HepG2 (cell line): ENCODE results near the gene CCNYL1. TPM values are rescaled to one million over a fixed set of nuclear protein-coding genes. Genes with fewer than 3 reads are reported as not detected.

Experiments used
- EHMT2 ChIP-seq: fragments of 200-600 bp; sonication (generic); IDR thresholded peaks from 2 replicates; pipeline ENCODE4 v1.7.0; 2017; ENCODE audit warnings: antibody characterized with exemption, low read depth, low read length, borderline replicate concordance
- ELF4 ChIP-seq: sonication (generic); formaldehyde crosslinking; IDR thresholded peaks from 2 replicates; pipeline ENCODE4 v1.5.0; 2020; ENCODE audit warnings: missing genetic modification reagents, mild to moderate bottlenecking, moderate library complexity, borderline replicate concordance
- HOXD1 ChIP-seq: sonication (generic); formaldehyde crosslinking; IDR thresholded peaks from 2 replicates; pipeline ENCODE4 v1.5.0; 2020; ENCODE audit warnings: missing genetic modification reagents
- MLLT10 ChIP-seq: sonication (generic); formaldehyde crosslinking; IDR thresholded peaks from 2 replicates; pipeline ENCODE4 v1.4.0; 2020; ENCODE audit warnings: missing genetic modification reagents
- MXI1 ChIP-seq: IDR thresholded peaks from 3 replicates; pipeline ENCODE4 v1.6.1; 2012; ENCODE audit warnings: low read depth, low read length, inconsistent platforms, borderline replicate concordance
- NR2C2 ChIP-seq: sonication (generic); formaldehyde crosslinking; IDR thresholded peaks from 2 replicates; pipeline ENCODE4 v1.4.0; 2020; ENCODE audit warnings: missing genetic modification reagents, mild to moderate bottlenecking, moderate library complexity, borderline replicate concordance
- NR2F6 ChIP-seq, 2 experiments: IDR thresholded peaks; 2 replicates each; pipeline ENCODE4 v1.6.1; 2016; ENCODE audit warnings: antibody characterized with exemption in 1 of 2, mild to moderate bottlenecking in 1 of 2
- PBX2 ChIP-seq: IDR thresholded peaks from 2 replicates; pipeline ENCODE4 v1.6.1; 2016; ENCODE audit warnings: control low read depth
- SIN3B ChIP-seq: fragments of 150-350 bp; IDR thresholded peaks from 2 replicates; pipeline ENCODE4 v1.6.1; 2014; ENCODE audit warnings: low read length
- SIX4 ChIP-seq: sonication (generic); formaldehyde crosslinking; IDR thresholded peaks from 2 replicates; pipeline ENCODE4 v1.4.0; 2020; ENCODE audit warnings: missing genetic modification reagents
- SRSF1 ChIP-seq: fragments of 200-400 bp; formaldehyde crosslinking; optimal IDR thresholded peaks from 2 replicates; pipeline ENCODE3; 2017; ENCODE audit warnings: mild to moderate bottlenecking, low read depth, low read length, moderate library complexity
- TCF12 ChIP-seq, 2 experiments: fragments of 450-650 bp in 1 of 2; sonication (generic) in 1 of 2; formaldehyde crosslinking in 1 of 2; IDR thresholded peaks; 2 replicates each; pipeline versions ENCODE4 v1.6.1 to v1.8.0; 2017 to 2022; ENCODE audit warnings: antibody characterized with exemption in 1 of 2, mild to moderate bottlenecking in 1 of 2, missing genetic modification reagents in 1 of 2, moderate library complexity in 1 of 2
- ZBTB20 ChIP-seq: sonication (generic); formaldehyde crosslinking; IDR thresholded peaks from 2 replicates; pipeline ENCODE4 v1.8.1; 2023; ENCODE audit warnings: missing genetic modification reagents, low read depth, mild to moderate bottlenecking, borderline replicate concordance
- ZNF18 ChIP-seq: sonication (generic); formaldehyde crosslinking; IDR thresholded peaks from 2 replicates; pipeline ENCODE4 v1.8.0; 2022; ENCODE audit warnings: mild to moderate bottlenecking, missing genetic modification reagents; ENCODE audit not compliant: insufficient replicate concordance
- ZNF263 ChIP-seq: sonication (generic); formaldehyde crosslinking; IDR thresholded peaks from 2 replicates; pipeline ENCODE4 v1.4.0; 2020; ENCODE audit warnings: missing genetic modification reagents
- ZNF354B ChIP-seq: sonication (generic); formaldehyde crosslinking; IDR thresholded peaks from 2 replicates; pipeline ENCODE4 v1.8.0; 2022; ENCODE audit warnings: mild to moderate bottlenecking, missing genetic modification reagents
- ZNF414 ChIP-seq: sonication (generic); formaldehyde crosslinking; IDR thresholded peaks from 2 replicates; pipeline ENCODE4 v1.5.0; 2020; ENCODE audit warnings: missing genetic modification reagents
- ZNF451 ChIP-seq: sonication (generic); formaldehyde crosslinking; IDR thresholded peaks from 2 replicates; pipeline ENCODE4 v1.5.0; 2020; ENCODE audit warnings: mild to moderate bottlenecking, missing genetic modification reagents
- ZNF556 ChIP-seq: sonication (generic); formaldehyde crosslinking; IDR thresholded peaks from 2 replicates; pipeline ENCODE4 v1.4.0; 2020; ENCODE audit warnings: mild to moderate bottlenecking, missing genetic modification reagents, borderline replicate concordance
- ZNF597 ChIP-seq: sonication (generic); formaldehyde crosslinking; IDR thresholded peaks from 2 replicates; pipeline ENCODE4 v1.5.0; 2020; ENCODE audit warnings: missing genetic modification reagents
- ZNF652 ChIP-seq: IDR thresholded peaks from 2 replicates; pipeline ENCODE4 v1.6.1; 2016; ENCODE audit warnings: low read depth, borderline replicate concordance
- ZNF710 ChIP-seq: sonication (generic); formaldehyde crosslinking; IDR thresholded peaks from 2 replicates; pipeline ENCODE4 v1.5.0; 2020; ENCODE audit warnings: mild to moderate bottlenecking, missing genetic modification reagents, borderline replicate concordance
- polyA plus RNA-seq, 8 experiments: library from polyadenylated mRNA; depleted of rRNA in 3 of 8; stranded (reverse) in 7 of 8; unstranded in 1 of 8; fragments of >200 nt; fragmentation: Illumina TruSeq in 4 of 8; extraction: Trizol in 4 of 8; gene quantifications; 2 replicates each; pipeline versions ENCODE4 v1.2.1 to v1.2.3, GENCODE V29; 2011 to 2016; ENCODE audit warnings: low read depth in 4 of 8, missing spikeins in 1 of 8, mixed read lengths in 1 of 8; ENCODE audit not compliant: insufficient read depth in 1 of 8
- total RNA-seq, 5 experiments: library from RNA; depleted of rRNA; stranded (reverse); fragments of >200 nt; fragmentation: Illumina TruSeq; extraction: Trizol; gene quantifications; 2 replicates each; pipeline ENCODE4 v1.2.3, GENCODE V29; 2016; ENCODE audit warnings: low read depth in 1 of 5

Gene CCNYL1
- total and polyA plus RNA-seq, 2 of the 13 experiments (the other 11 are each of a cell fraction or from before 2014, with no cell fraction given), result 12.5 to 16.2 TPM

GRCh38 chr2:207734264-207734635 is 22.8 kb downstream of the CCNYL1 start (continued):
- TF ChIP-seq ZNF556 (CRISPR knock-in tag), result peak; percentile 3; the same call in 1 of the 2 replicates
- TF ChIP-seq NR2F6 (IDR thresholded peaks at IDR 0.05), result no peak
- 0 out of 2 replicates have a peak, but pooled peaks have one; percentile 41 for TF ChIP-seq NR2F6 (CRISPR knock-in tag; IDR thresholded peaks at IDR 0.05)
- TF ChIP-seq ELF4 (CRISPR knock-in tag), result 0 out of 2 replicates have a peak, but pooled peaks have one; percentile 26
- TF ChIP-seq MLLT10 (CRISPR knock-in tag), result no peak
- no peak for TF ChIP-seq ZNF652 (CRISPR knock-in tag)
- no peak for TF ChIP-seq SRSF1
- TF ChIP-seq ZNF263, result no peak
- TF ChIP-seq MXI1, result 0 out of 3 replicates have a peak, but pooled peaks have one; percentile 22
- TF ChIP-seq ZNF597 (CRISPR knock-in tag), result no peak
- 0 out of 2 replicates have a peak, but pooled peaks have one; percentile 27 for TF ChIP-seq ZBTB20 (CRISPR knock-in tag)
- no peak for TF ChIP-seq NR2C2 (CRISPR knock-in tag)
- peak; percentile 24 for TF ChIP-seq ZNF18 (CRISPR knock-in tag)
- 0 out of 2 replicates have a peak, but pooled peaks have one; percentile 42 for TF ChIP-seq SIN3B
- TF ChIP-seq SIX4 (CRISPR knock-in tag), result 0 out of 2 replicates have a peak, but pooled peaks have one; percentile 11
- no peak for TF ChIP-seq HOXD1
- TF ChIP-seq PBX2 (CRISPR knock-in tag), result no peak
- no peak for TF ChIP-seq ZNF354B (CRISPR knock-in tag)
- 0 out of 2 replicates have a peak, but pooled peaks have one; percentile 12 for TF ChIP-seq ZNF414 (CRISPR knock-in tag)
- no peak for TF ChIP-seq ZNF710 (CRISPR knock-in tag)
- TF ChIP-seq ZNF451, result no peak
- no peak for TF ChIP-seq EHMT2
- TF ChIP-seq TCF12 (IDR thresholded peaks at IDR 0.05), result no peak
- no peak for TF ChIP-seq TCF12 (CRISPR knock-in tag; IDR thresholded peaks at IDR 0.05)
